ENCODE measurements around the gene COL6A1.

COL6A1 gene

GRCh38 chr21:45980697-45981096, 873 bp upstream of the COL6A1 start:
- TF ChIP-seq, protein P1, sequence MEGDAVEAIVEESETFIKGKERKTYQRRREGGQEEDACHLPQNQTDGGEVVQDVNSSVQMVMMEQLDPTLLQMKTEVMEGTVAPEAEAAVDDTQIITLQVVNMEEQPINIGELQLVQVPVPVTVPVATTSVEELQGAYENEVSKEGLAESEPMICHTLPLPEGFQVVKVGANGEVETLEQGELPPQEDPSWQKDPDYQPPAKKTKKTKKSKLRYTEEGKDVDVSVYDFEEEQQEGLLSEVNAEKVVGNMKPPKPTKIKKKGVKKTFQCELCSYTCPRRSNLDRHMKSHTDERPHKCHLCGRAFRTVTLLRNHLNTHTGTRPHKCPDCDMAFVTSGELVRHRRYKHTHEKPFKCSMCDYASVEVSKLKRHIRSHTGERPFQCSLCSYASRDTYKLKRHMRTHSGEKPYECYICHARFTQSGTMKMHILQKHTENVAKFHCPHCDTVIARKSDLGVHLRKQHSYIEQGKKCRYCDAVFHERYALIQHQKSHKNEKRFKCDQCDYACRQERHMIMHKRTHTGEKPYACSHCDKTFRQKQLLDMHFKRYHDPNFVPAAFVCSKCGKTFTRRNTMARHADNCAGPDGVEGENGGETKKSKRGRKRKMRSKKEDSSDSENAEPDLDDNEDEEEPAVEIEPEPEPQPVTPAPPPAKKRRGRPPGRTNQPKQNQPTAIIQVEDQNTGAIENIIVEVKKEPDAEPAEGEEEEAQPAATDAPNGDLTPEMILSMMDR (IDR thresholded peaks at IDR 0.05; ENCODE audit: borderline replicate concordance, insufficient read depth, low read depth, low read length) = no peak
- H3K4me3 ChIP-seq (ENCODE audit: low read depth, low read length) = no peak overlapping the region

GRCh38 chr21:45982092-45982757, 655 bp downstream of the COL6A1 start:
- no peak overlapping the region for H3K4me3 ChIP-seq (ENCODE audit: low read depth, low read length)
- TF ChIP-seq, protein P1 (IDR thresholded peaks at IDR 0.05; ENCODE audit: borderline replicate concordance, insufficient read depth, low read depth, low read length) = no peak

GRCh38 chr21:45982758-45983648, 1.4 kb downstream of the COL6A1 start:
- H3K4me3 ChIP-seq (ENCODE audit: low read depth, low read length) = no peak overlapping the region
- TF ChIP-seq, protein P1 (IDR thresholded peaks at IDR 0.05; ENCODE audit: borderline replicate concordance, insufficient read depth, low read depth, low read length) = no peak

- TF ChIP-seq, protein P1 (IDR thresholded peaks at IDR 0.05; ENCODE audit: borderline replicate concordance, insufficient read depth, low read depth, low read length) = no peak
Observed at GRCh38 chr21:45983649-45983965, 2.0 kb downstream of the COL6A1 start.

GRCh38 chr21:45983981-45984551, 2.5 kb downstream of the COL6A1 start:
- no peak overlapping the region for H3K4me3 ChIP-seq (ENCODE audit: low read depth, low read length)

More at GRCh38 chr21:45983649-45983965, 2.0 kb downstream of the COL6A1 start:
- H3K4me3 ChIP-seq (ENCODE audit: low read depth, low read length) = no peak overlapping the region

DNA sequence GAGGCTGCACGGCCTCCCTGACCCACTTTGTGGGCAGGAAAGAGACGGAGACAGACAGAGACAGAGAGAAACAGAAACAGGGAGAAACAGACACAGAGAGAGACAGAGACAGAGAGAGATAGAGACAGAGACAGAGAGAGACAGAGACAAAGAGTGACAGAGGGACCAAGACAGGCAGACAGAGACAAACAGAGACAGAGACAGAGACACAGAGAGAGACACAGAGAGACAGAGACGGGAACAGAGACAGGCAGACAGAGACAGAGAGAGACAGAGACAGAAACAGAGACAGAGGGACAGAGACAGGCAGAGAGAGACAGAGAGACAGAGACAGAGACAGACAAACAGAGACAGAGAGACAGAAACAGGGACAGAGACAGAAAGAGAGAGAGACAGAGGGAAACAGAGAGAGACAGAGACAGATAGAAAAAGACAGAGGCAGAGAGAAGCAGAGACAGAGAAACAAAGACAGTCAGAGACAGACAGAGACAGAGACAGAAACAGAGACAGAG, 3.1 kb downstream of the COL6A1 start:
- TF ChIP-seq, protein P1 (IDR thresholded peaks at IDR 0.05; ENCODE audit: borderline replicate concordance, insufficient read depth, low read depth, low read length) = no peak
- no peak overlapping the region for H3K4me3 ChIP-seq (ENCODE audit: low read depth, low read length)

More at GRCh38 chr21:45983981-45984551, 2.5 kb downstream of the COL6A1 start:
- TF ChIP-seq, protein P1 (IDR thresholded peaks at IDR 0.05; ENCODE audit: borderline replicate concordance, insufficient read depth, low read depth, low read length) = no peak
